Adipose tissue (tissue), 3 donors: ENCODE data around the gene SLC35F2. TPM values are rescaled to one million over a fixed set of nuclear protein-coding genes. Genes with fewer than 3 reads are reported as not detected.
"Not testable (repeated sequence)": the region's sequence is repeated elsewhere in the genome, so short reads cannot be mapped to it uniquely, and the experiment has no call there.

Source experiments
- H3K27ac ChIP-seq: one replicate; pipeline ENCODE4 v1.5.1; 2013; ENCODE audit warnings: low read depth, low read length
- WGBS, 3 donors: extraction: QIAGEN DNeasy Blood & Tissue Kit; methylation state at CpG; one replicate each; pipeline ENCODE4 v1.1.7; 2013; 5-methylcytosine and 5-hydroxymethylcytosine counted together
- polyA plus RNA-seq, 3 donors: library from polyadenylated mRNA; stranded (reverse); fragments of 200-250 nt; gene quantifications; one replicate each; pipeline ENCODE4 v1.2.3, GENCODE V29; 2013
- donor health status: healthy with polysubstance abuse.
- donor health status: Bipolar disorder and iron deficiency.
- donor health status: healthy.

SLC35F2 gene
- polyA plus RNA-seq, 3 donors: 2.8 to 4.0 (median 3.4) TPM

GRCh38 chr11:107801641-107802040, 56.9 kb downstream of the SLC35F2 start:
- H3K27ac ChIP-seq: no peak overlapping the region
- 97 to 100% (median 100%) methylated on average over 1 of the region's 1 CpG for WGBS, 3 donors

GRCh38 chr11:107799218-107799859, 59.2 kb downstream of the SLC35F2 start:
- WGBS, 3 donors: 72 to 73% (median 73%) methylated on average over 12 of the region's 12 CpGs

GRCh38 chr11:107792049-107792443, 66.5 kb downstream of the SLC35F2 start:
- H3K27ac ChIP-seq: no peak overlapping the region
- WGBS, 3 donors: 78 to 83% (median 79%) methylated on average over 5 of the region's 5 CpGs

More at GRCh38 chr11:107799218-107799859, 59.2 kb downstream of the SLC35F2 start:
- no peak overlapping the region for H3K27ac ChIP-seq

GRCh38 chr11:107791343-107792048, 67.1 kb downstream of the SLC35F2 start:
- H3K27ac ChIP-seq: no peak overlapping the region
- 70 to 75% (median 73%) methylated on average over 10 of the region's 10 CpGs for WGBS, 3 donors

- H3K27ac ChIP-seq: no peak overlapping the region
- 91 to 96% (median 93%) methylated on average over 7 of the region's 7 CpGs for WGBS, 3 donors
These were observed 68.8 kb downstream of the SLC35F2 start for GRCh38 chr11:107789767-107790166.

- no peak overlapping the region for H3K27ac ChIP-seq
- WGBS, 3 donors: 85 to 93% (median 88%) methylated on average over 5 of the region's 5 CpGs
These were observed 70.9 kb downstream of the SLC35F2 start for GRCh38 chr11:107787733-107788132.

GRCh38 chr11:107785401-107785800, 73.2 kb downstream of the SLC35F2 start:
- WGBS, 3 donors: 55 to 72% (median 65%) methylated on average over 5 of the region's 5 CpGs
- H3K27ac ChIP-seq: no peak overlapping the region

GRCh38 chr11:107783121-107783520, 75.5 kb downstream of the SLC35F2 start:
- H3K27ac ChIP-seq: no peak overlapping the region
- WGBS, 3 donors: 97 to 99% (median 98%) methylated on average over 4 of the region's 4 CpGs

GRCh38 chr11:107780775-107781174, 77.8 kb downstream of the SLC35F2 start:
- no peak overlapping the region for H3K27ac ChIP-seq
- WGBS, 3 donors: 26 to 43% (median 33%) methylated on average over 3 of the region's 3 CpGs

DNA sequence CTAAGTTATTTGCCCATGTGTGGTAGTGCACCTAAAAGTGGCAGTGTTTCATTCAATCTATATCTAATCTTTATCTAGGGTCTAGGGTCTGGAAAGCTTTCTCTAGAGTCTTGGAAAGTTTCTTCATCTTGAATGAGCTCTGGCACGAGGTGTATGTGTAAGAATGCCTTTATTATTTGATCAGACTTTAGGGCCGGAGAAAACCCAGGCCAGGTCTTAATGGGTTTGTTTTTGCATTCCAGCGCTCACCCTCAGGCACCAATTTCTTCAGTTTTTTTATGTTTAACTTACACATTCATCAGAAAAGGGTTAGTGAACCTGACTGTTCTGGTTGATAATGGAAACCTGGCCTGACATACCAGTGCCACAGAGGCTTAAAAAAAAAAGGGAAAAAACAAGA, 78.5 kb downstream of the SLC35F2 start:
- 20 to 41% (median 41%) methylated on average over 3 of the region's 3 CpGs for WGBS, 3 donors
- H3K27ac ChIP-seq: no peak overlapping the region

- 64 to 70% (median 70%) methylated on average over 7 of the region's 7 CpGs for WGBS, 3 donors
- H3K27ac ChIP-seq: no peak overlapping the region
These were observed 79.6 kb downstream of the SLC35F2 start for GRCh38 chr11:107778839-107779517.

- H3K27ac ChIP-seq: no peak overlapping the region
- 68 to 72% (median 70%) methylated on average over 2 of the region's 2 CpGs for WGBS, 3 donors
These were observed 81.5 kb downstream of the SLC35F2 start for GRCh38 chr11:107777110-107777509.

DNA sequence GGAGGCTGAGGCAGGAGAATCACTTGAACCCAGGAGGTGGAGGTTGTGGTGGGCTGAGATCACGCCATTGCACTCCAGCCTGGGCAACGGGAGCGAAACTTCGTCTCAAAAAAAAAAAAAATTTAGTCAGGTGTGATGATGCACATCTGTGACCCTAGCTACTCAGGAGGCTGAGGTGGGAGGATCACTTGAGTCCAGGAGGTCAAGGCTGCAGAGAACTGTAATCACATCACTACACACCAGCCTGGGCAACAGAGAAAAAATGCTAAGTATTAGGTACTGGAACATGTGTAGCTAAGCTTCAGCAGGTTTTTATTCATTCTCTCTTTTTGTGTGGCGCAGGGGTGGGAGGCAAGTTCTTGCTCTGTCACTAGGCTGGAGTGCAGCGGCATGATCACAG, 82.5 kb downstream of the SLC35F2 start:
- WGBS, 3 donors: 93 to 97% (median 95%) methylated on average over 6 of the region's 6 CpGs
- no peak overlapping the region for H3K27ac ChIP-seq

DNA sequence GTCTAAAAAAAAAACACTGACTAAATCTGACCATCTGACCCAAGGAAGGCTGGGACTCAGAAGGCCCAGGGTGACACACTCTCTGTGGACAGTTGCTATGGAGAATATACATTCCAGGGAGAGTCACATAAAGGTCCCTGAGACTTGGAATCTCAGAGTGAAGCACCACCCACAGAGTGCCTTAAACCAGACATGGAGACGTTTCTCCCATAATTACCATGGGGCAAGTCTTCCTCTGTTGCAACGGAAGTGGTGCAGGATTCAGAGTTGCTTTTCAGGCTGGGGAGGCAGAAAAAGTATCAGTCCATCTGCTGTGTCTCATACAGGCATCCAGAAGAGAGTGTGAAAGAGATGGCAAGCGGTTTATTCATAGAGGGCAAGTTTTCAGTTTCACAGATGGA, 88.0 kb downstream of the SLC35F2 start:
- 38 to 60% (median 53%) methylated on average over 3 of the region's 3 CpGs for WGBS, 3 donors
- no peak overlapping the region for H3K27ac ChIP-seq

GRCh38 chr11:107769189-107769588, 89.4 kb downstream of the SLC35F2 start:
- H3K27ac ChIP-seq: no peak overlapping the region
- 58 to 66% (median 62%) methylated on average over 3 of the region's 3 CpGs for WGBS, 3 donors

GRCh38 chr11:107758719-107759355, 99.8 kb downstream of the SLC35F2 start:
- WGBS, 3 donors: 81 to 88% (median 83%) methylated on average over 7 of the region's 7 CpGs
- H3K27ac ChIP-seq: not testable (repeated sequence)

GRCh38 chr11:107757661-107758060, 100.9 kb downstream of the SLC35F2 start:
- WGBS, 3 donors: 58 to 87% (median 84%) methylated on average over 1 of the region's 1 CpG
- no peak overlapping the region for H3K27ac ChIP-seq

DNA sequence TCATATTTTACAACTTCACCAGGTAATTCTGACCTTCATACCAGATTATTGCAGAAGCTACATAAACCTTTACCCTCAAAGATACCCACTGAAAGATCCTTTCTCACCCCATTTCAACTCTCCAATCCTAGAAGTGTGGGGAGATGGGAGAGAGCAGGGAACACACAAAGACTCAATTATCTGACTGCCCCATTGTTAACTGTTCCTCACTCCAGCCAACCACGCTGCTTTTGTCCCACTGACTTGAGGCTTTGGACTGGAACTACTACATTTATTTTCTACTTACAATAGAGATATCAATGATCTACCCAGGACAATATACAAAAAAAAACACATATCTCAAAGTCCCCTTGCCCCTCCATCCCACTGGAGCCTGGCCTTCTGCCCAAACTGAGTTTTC, 102.0 kb downstream of the SLC35F2 start:
- no peak overlapping the region for H3K27ac ChIP-seq
- WGBS, 3 donors: 61 to 87% (median 82%) methylated on average over 1 of the region's 1 CpG
